MM.1S (cell line): Measurements from ENCODE around the gene SEC24C.
"Not testable (repeated sequence)": the region's sequence is repeated elsewhere in the genome, so short reads cannot be mapped to it uniquely, and the experiment has no call there.

Experiments
- CTCF ChIP-seq: fragments of 300-600 bp; sonication (generic); IDR thresholded peaks from 2 replicates; pipeline ENCODE4 v1.5.1; 2016; ENCODE audit warnings: antibody characterized with exemption, low read length, mixed read lengths
- EZH2 ChIP-seq: fragments of 300-600 bp; sonication (generic); optimal IDR thresholded peaks from 2 replicates; pipeline ENCODE3; 2017; ENCODE audit warnings: low read depth, mild to moderate bottlenecking, antibody characterized with exemption, low read length, mixed read lengths
- EZH2phosphoT487 ChIP-seq: fragments of 300-600 bp; sonication (generic); IDR thresholded peaks from 2 replicates; pipeline ENCODE4 v1.6.1; 2018; ENCODE audit warnings: antibody characterized with exemption, low read length

GRCh38 chr10:73708122-73708521 lies 36.0 kb upstream of the SEC24C start:
- not testable (repeated sequence) for TF ChIP-seq CTCF, EZH2, EZH2phosphoT487
